ENCODE measurements around the gene CCL28. TPM values are rescaled to one million over a fixed set of nuclear protein-coding genes. Genes with fewer than 3 reads are reported as not detected.

Gene CCL28
- total RNA-seq (2013; cell fraction: nucleolus; rRNA removed): 10.8 and 11.5 TPM in 2 replicates
- 5.6 and 6.3 TPM in 2 replicates for total RNA-seq (2014; rRNA removed)
- total RNA-seq (2014; rRNA removed; fragmentation: Illumina TruSeq; extraction: Trizol): 6.2 and 6.4 TPM in 2 replicates
- total RNA-seq (2021): 3.4 and 3.6 TPM in 2 replicates
- 3.9 TPM for polyA plus RNA-seq (2011; ENCODE audit: low read depth)
- 1.5 and 1.7 TPM in 2 replicates for polyA plus RNA-seq (2011; rRNA removed)
- 0.65 and 0.81 TPM in 2 replicates for polyA plus RNA-seq (2011; cell fraction: cytosol; rRNA removed)
- 0.56 and 1.1 TPM in 2 replicates for polyA plus RNA-seq (2011; cell fraction: nucleus; rRNA removed)
- 5.1 and 6.7 TPM in 2 replicates for polyA plus RNA-seq (2012)
- polyA plus RNA-seq (2014; fragmentation: Illumina TruSeq; extraction: Trizol): 6.3 and 8.2 TPM in 2 replicates
- 1 to 10 TPM; 3.9 to 4.2 TPM for polyA plus RNA-seq (2014; fragmentation: Nextera tagmentation; extraction: Ambion mirVana)
- polyA plus RNA-seq (2014; rRNA removed): 4.3 and 7.5 TPM in 2 replicates
- polyA plus RNA-seq (2016; fragmentation: Nextera tagmentation; extraction: Ambion mirVana): 1 to 10 TPM; 3.1 to 4.5 TPM
- 0.51 and 0.77 TPM in 2 replicates for polyA minus RNA-seq (2011; rRNA and poly(A)+ RNA removed)
- polyA minus RNA-seq (2011; cell fraction: cytosol; rRNA and poly(A)+ RNA removed): 0.42 TPM in 1 of 2 replicates, not detected in the other
- 0.36 and 0.86 TPM in 2 replicates for polyA minus RNA-seq (2011; cell fraction: nucleus; rRNA and poly(A)+ RNA removed)
- percentile 52 among the genes with signal in this experiment for Bru-seq, nascent RNA
- BruChase-seq, experiment 1, labeled RNA remaining after a 6-hour chase: percentile 37 among the genes with signal in this experiment
- BruChase-seq, experiment 2, labeled RNA remaining after a 2-hour chase: percentile 45 among the genes with signal in this experiment
- long read RNA-seq, experiment 1: 0 reads
- long read RNA-seq, experiment 2, partial matches to known transcripts: 0 of 3 reads
- long read RNA-seq, experiment 2, other reads (novel, unspliced or antisense): 1 of 3 reads

DNA sequence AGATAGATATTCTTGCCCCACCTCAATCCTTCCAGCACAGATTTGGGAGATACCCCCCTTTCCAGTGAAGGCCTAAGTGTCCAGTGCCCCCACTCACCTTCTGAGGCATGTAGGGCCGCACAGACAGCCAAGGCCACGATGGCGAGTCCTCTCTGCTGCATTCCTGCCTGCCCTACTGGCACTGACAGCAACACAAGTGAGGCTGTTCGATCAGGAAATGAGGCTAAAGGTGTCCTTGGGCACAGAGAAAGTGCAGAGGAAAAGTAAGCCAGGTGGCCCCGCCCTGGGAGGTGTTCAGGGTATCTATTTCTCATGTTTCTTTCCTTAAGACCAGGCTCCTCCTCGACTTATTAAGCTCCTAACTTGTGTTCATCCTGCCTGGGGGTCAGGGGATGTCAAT lies at the start of gene CCL28:
Gene CCL28, minus strand, starts transcription at position 236 of the 400 bp plus-strand sequence. Its CDS starts 75 bp downstream, at position 161.
- H3K4me1 ChIP-seq (ENCODE audit: control insufficient read depth, insufficient read depth, low read length): no peaks in the 10 kb centered on the region
- no peak for ATAC-seq
- intact Hi-C loops (cut with micrococcal nuclease; ENCODE audit: unreplicated experiment) (no loop called here), in situ Hi-C loops (cut with MboI) (no loop called here)
- CTCF ChIA-PET: interaction anchor here (1.3 to 2.8 kb wide), 3 partner anchors 10 to 22 kb away, joined by 4 to 10 read pairs (median 10); no protein-coding TSS in a partner anchor
- no peaks in the 10 kb centered on the region for H3K79me2 ChIP-seq (ENCODE audit: control insufficient read depth, insufficient read depth, low read length)
- SMC1A ChIA-PET (ENCODE audit: uncharacterized antibody, unreplicated experiment): interaction anchor here (0.9 to 1.8 kb wide), 3 partner anchors 18 to 72 kb away, joined by 3 to 4 read pairs (median 3); no protein-coding TSS in a partner anchor
- no peak for FAIRE-seq
- BruUV-seq (replicated peaks): no TSS peak
- no peak within 1 kb of the TSS for H3K27ac ChIP-seq (ENCODE audit: control insufficient read depth, insufficient read depth)
- no peak within 1 kb of the TSS for H3K4me2 ChIP-seq (ENCODE audit: control insufficient read depth, insufficient read depth)
- 39% methylated on average over 6 of the region's 6 CpGs for WGBS (ENCODE audit: insufficient coverage, insufficient replicate concordance, low lambda C conversion rate, missing lambda C conversion rate)
- no peak within 1 kb of the TSS for H3K4me3 ChIP-seq
- no peaks in the 10 kb centered on the region for H4K20me1 ChIP-seq (ENCODE audit: control insufficient read depth, insufficient read depth)
- POLR2A ChIA-PET: interaction anchor here (0.6 to 1.7 kb wide), 2 partner anchors 10 to 19 kb away, joined by 3 to 4 read pairs; no protein-coding TSS in a partner anchor
- DNase-seq (ENCODE audit: low read depth, low spot score): no peak
- no peak within 1 kb of the TSS for H2AFZ ChIP-seq (ENCODE audit: control insufficient read depth, low read depth, low read length)
- no peaks in the 10 kb centered on the region for H3K36me3 ChIP-seq (ENCODE audit: control insufficient read depth in 2 of 2, insufficient read depth in 2 of 2, low read length in 1 of 2)
- no peak for TF ChIP-seq NR2C1 (IDR thresholded peaks at IDR 0.05)
- RAD21 ChIA-PET (ENCODE audit: unreplicated experiment): interaction anchor here (0.9 kb wide), 1 partner anchor 73 kb away, joined by 5 read pairs; no protein-coding TSS in a partner anchor
- H3K9ac ChIP-seq (ENCODE audit: control insufficient read depth, insufficient read depth, low read length): no peak within 1 kb of the TSS
- H3K27me3 ChIP-seq (replicated peaks in 1 of 2; ENCODE audit: control insufficient read depth in 2 of 2, insufficient read depth in 2 of 2, low read length in 1 of 2): no peaks in the 10 kb centered on the region
- no peaks in the 10 kb centered on the region; the same call in 2 of the 3 replicates for H3K9me3 ChIP-seq (replicated peaks; ENCODE audit: control insufficient read depth, insufficient read depth, low read length)

GRCh38 chr5:43461066-43461465 lies 48.9 kb upstream of the CCL28 start:
- in situ Hi-C loops (cut with MboI): no loop called here
- TF ChIP-seq REST (IDR thresholded peaks at IDR 0.05; ENCODE audit: low read depth, low read length): no peak
- no peak for TF ChIP-seq JUND (IDR thresholded peaks at IDR 0.05; ENCODE audit: low read depth, low read length)
- no peak for TF ChIP-seq STAT1 (conservative IDR thresholded peaks at IDR 0.05)
- no peak for TF ChIP-seq CHD4 (IDR thresholded peaks at IDR 0.05)
- no peak for TF ChIP-seq SMARCA5 (IDR thresholded peaks at IDR 0.05)
- TF ChIP-seq CBFB (IDR thresholded peaks at IDR 0.05; ENCODE audit: low read depth): no peak
- no peak for TF ChIP-seq MTA2 (IDR thresholded peaks at IDR 0.05; ENCODE audit: low read depth)
- no peak for TF ChIP-seq ZNF274 (IDR thresholded peaks at IDR 0.05; ENCODE audit: insufficient read depth, insufficient read length)
- TF ChIP-seq POU2F2 (IDR thresholded peaks at IDR 0.05; ENCODE audit: borderline replicate concordance, low read depth, low read length): no peak

More at GRCh38 chr5:43461066-43461465, 48.9 kb upstream of the CCL28 start:
- FAIRE-seq: no peak
- Histone ChIP-seq H3K27me3 (replicated peaks in 1 of 2; ENCODE audit: control insufficient read depth in 2 of 2, insufficient read depth in 2 of 2, low read length in 1 of 2) (no peaks in the 10 kb centered on the region), H3K79me2 (ENCODE audit: control insufficient read depth, insufficient read depth, low read length) (no peaks in the 10 kb centered on the region), H2AFZ (ENCODE audit: control insufficient read depth, low read depth, low read length) (no peak overlapping the region), H3K36me3 (ENCODE audit: control insufficient read depth in 2 of 2, insufficient read depth in 2 of 2, low read length in 1 of 2) (peaks cover 0 to 4% of the 10 kb centered on the region in 2 experiments; a peak in 2 of 4 replicates), H3K4me1 (ENCODE audit: control insufficient read depth, insufficient read depth, low read length) (no peaks in the 10 kb centered on the region), H3K4me2 (ENCODE audit: control insufficient read depth, insufficient read depth) (no peak overlapping the region), H3K9me3 (replicated peaks; ENCODE audit: control insufficient read depth, insufficient read depth, low read length) (no peaks in the 10 kb centered on the region; the same call in 2 of the 3 replicates), H3K27ac (ENCODE audit: control insufficient read depth, insufficient read depth) (no peak overlapping the region), H4K20me1 (ENCODE audit: control insufficient read depth, insufficient read depth) (no peaks in the 10 kb centered on the region), H3K4me3 (no peak overlapping the region), H3K9ac (ENCODE audit: control insufficient read depth, insufficient read depth, low read length) (no peak overlapping the region)
- no peak for DNase-seq (ENCODE audit: low read depth, low spot score)
- WGBS (ENCODE audit: insufficient coverage, insufficient replicate concordance, low lambda C conversion rate, missing lambda C conversion rate): 95% methylated on average over 1 of the region's 1 CpG
- ChIA-PET CTCF (no interaction called here), RAD21 (ENCODE audit: unreplicated experiment) (no interaction called here), POLR2A (no interaction called here), SMC1A (ENCODE audit: uncharacterized antibody, unreplicated experiment) (no interaction called here)
- intact Hi-C loops (cut with micrococcal nuclease; ENCODE audit: unreplicated experiment): no loop called here
- no TSS peak for BruUV-seq (replicated peaks)
- ATAC-seq: no peak
